ENCODE measurements around the gene OXT. TPM values are rescaled to one million over a fixed set of nuclear protein-coding genes. Genes with fewer than 3 reads are reported as not detected.

OXT gene
- total RNA-seq, 2 experiments from 2014 or later: not detected

DNA sequence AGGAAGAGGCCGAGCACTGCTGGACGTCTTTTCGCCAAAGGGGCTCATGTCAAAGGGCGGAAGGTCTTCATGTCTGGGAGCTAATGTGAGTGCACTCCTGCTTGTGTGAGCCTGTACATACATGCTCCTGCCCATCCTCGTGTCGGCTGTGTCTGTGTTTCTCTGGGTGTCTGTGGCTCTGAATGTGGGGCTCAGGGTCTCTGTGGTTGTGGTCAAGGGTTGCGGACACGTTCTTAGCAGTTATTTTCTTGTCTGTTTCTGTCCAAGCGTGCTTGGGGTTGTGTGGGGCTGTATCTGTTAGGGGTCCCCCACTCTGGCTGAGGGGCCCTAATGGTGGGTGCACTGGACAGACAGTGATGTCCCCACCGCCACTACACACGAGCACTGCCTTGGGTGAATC lies 10.2 kb downstream of the OXT start:
- Mint-ChIP-seq H3K4me1 (ENCODE audit: low read depth) (peaks cover 18% of the 10 kb centered on the region), H3K4me3 (no peak overlapping the region), H3K27me3 (ENCODE audit: low read depth) (peaks cover 30% of the 10 kb centered on the region), H3K27ac (no peak overlapping the region), H3K36me3 (ENCODE audit: low read depth) (no peaks in the 10 kb centered on the region), H3K9me3 (no peaks in the 10 kb centered on the region)
- CTCF ChIA-PET: no interaction called here
- intact Hi-C loops (cut with micrococcal nuclease): no loop called here
- no peak for DNase-seq

DNA sequence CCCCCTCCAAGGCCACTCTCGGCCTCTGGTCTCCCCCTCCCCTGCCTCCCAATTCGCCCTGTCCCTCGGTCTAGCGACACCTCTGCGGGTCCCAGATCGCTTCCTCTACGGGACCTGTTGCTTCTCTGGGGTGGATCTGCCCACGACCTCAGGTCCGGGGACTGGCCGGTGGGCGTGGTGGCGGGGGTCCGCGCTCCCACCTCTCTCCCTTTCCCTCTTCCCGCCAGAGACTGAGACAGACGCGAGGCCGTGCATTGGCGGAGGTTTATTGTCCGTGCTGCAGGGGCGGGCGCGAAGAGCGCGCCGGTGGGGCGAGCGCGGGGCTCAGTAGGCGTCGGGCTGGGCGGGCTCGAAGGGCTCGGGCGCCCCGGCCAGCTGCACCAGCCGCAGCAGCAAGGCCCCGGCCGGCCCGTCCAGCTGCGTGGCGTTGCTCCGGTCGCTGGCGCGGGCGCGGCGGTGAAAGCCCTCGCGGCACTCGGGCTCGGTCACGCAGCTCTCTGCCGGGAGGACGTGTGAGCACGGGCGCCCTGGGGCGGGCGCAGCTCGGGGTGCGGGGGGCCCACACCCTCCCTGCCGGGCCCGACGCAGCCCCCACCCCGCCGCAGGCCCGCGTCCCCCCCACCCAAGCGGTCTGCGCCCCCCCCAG lies 11.0 kb downstream of the OXT start:
- Mint-ChIP-seq H3K9me3 (no peaks in the 10 kb centered on the region), H3K4me1 (ENCODE audit: low read depth) (peaks cover 13% of the 10 kb centered on the region), H3K4me3 (peak overlapping the region; percentile 49), H3K36me3 (ENCODE audit: low read depth) (no peaks in the 10 kb centered on the region), H3K27ac (no peak overlapping the region), H3K27me3 (ENCODE audit: low read depth) (peaks cover 30% of the 10 kb centered on the region)
- no peak for DNase-seq
- intact Hi-C loops (cut with micrococcal nuclease): no loop called here
- CTCF ChIA-PET: no interaction called here

DNA sequence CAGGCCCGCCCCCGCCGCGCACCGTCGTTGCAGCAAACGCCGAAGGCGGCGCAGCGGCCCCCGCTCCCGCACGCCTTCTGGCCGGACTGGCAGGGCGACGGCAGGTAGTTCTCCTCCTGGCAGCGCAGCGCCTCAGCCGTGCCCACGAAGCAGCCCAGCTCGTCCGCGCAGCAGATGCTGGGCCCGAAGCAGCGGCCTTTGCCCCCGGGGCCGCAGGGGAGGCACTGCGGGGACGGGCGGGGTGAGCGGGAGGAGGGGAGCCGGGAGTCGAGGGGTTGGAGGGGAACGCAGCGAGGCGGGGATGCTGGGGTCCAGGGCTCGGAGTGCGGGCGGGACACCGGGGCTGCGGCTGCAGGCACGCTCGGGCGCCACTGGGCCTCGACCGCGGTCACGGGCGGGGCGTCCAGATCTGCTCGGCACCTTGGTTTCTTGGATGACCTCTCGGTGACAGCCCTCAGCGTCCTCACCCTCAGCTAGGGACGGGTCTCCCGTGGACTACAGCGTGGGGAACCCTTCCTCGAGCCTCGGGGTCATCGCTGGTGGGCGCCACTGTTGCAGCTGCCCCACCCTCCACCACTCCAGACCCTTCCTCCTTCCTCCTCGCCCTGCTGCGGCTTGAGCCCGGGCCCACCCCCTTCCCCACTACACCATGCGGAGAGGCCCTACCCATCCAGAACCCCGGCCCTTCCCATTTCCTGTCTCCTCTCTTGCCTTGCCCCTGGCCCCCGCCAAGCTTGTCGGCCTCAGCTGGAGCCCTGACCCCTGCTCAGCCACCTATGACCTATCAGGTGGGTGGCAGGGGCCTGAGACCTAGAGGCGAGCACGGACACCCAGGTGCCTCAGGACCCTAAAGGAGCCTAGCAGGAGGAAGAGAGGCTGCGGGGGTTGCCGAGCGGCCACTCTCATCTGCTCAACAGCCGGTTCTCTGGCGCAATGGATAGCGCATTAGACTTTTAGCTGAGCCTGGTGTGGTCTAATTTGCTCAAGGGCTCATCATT lies 11.8 kb downstream of the OXT start:
- H3K27ac Mint-ChIP-seq: no peak overlapping the region
- no peaks in the 10 kb centered on the region for H3K9me3 Mint-ChIP-seq
- H3K4me1 Mint-ChIP-seq (ENCODE audit: low read depth): peaks cover 7% of the 10 kb centered on the region
- no peaks in the 10 kb centered on the region for H3K36me3 Mint-ChIP-seq (ENCODE audit: low read depth)
- H3K27me3 Mint-ChIP-seq (ENCODE audit: low read depth): peaks cover 30% of the 10 kb centered on the region
- H3K4me3 Mint-ChIP-seq: peak overlapping the region; percentile 44
- no peak for DNase-seq
- CTCF ChIA-PET: interaction anchor here (0.7 to 1.0 kb wide), 2 partner anchors 30 to 243 kb away, joined by 3 to 4 read pairs; no protein-coding TSS in a partner anchor
- intact Hi-C loops (cut with micrococcal nuclease): no loop called here

DNA sequence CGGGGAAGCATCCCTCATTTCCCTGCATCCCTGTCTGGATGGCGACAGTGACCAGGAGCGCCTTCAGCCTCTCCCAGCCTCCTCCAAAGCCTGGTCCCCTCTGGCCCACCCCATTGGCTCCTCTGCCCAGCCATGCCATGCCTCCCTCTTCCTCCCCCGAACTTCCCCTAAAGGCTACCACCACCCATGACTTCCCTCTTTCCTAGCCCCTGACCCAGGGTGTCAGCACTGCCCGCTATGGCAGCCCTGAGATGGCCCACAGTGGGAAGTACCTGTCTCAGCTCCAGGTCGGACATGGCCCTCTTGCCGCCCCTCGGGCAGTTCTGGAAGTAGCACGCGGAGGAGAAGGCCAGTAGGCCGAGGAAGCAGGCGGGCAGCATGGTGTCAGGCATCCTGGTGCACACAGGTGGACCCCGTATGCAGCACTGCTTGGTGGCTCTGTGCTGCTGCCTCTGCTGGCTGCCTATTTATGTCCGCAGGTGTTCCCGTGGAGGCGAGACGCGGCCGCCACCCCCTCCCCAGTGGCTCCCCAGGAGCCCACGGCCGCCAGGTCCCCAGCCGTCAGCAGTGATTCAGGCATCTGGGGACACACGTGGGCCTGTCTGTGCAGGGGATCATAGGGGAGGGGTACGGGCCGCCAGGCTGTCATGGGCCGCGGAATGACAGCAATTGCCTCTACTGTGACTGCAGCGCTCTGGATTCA lies 13.0 kb downstream of the OXT start, which contains the start of gene AVP:
TSS of gene AVP (minus strand) at position 442 of the 703 bp plus-strand sequence. CDS start at position 392, 50 bp downstream.
- H3K36me3 Mint-ChIP-seq (ENCODE audit: low read depth): no peaks in the 10 kb centered on the region
- H3K9me3 Mint-ChIP-seq: no peaks in the 10 kb centered on the region
- H3K27me3 Mint-ChIP-seq (ENCODE audit: low read depth): peaks cover 30% of the 10 kb centered on the region
- H3K4me1 Mint-ChIP-seq (ENCODE audit: low read depth): peaks cover 7% of the 10 kb centered on the region
- intact Hi-C loops (cut with micrococcal nuclease): no loop called here
- no peak within 1 kb of the TSS for H3K27ac Mint-ChIP-seq
- peak within 1 kb of the TSS; percentile 44 for H3K4me3 Mint-ChIP-seq
- CTCF ChIA-PET: no interaction called here
- no peak for DNase-seq

DNA sequence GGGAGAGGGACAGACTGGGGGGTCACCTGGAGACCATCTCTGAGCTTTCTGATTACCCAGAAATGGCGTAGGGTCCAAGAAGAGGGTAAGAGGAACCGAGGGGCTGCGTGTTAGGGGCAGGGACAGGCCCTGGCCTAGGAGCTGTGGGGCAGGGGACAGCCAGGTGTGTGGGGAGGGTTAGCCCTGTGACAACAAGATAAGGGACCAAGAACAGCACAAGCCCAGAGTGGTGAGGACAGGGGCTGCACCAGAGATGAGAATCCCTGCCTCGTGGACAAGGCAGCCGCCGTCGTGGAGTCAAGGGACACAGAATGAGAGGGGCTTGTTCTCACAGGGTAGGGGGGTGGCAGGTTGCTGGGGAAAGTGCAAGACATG lies 13.6 kb downstream of the OXT start:
- Mint-ChIP-seq H3K36me3 (ENCODE audit: low read depth) (no peaks in the 10 kb centered on the region), H3K9me3 (no peaks in the 10 kb centered on the region), H3K4me1 (ENCODE audit: low read depth) (peaks cover 7% of the 10 kb centered on the region), H3K4me3 (no peak overlapping the region), H3K27ac (no peak overlapping the region), H3K27me3 (ENCODE audit: low read depth) (peaks cover 29% of the 10 kb centered on the region)
- no peak for DNase-seq
- intact Hi-C loops (cut with micrococcal nuclease): no loop called here
- CTCF ChIA-PET: no interaction called here

DNA sequence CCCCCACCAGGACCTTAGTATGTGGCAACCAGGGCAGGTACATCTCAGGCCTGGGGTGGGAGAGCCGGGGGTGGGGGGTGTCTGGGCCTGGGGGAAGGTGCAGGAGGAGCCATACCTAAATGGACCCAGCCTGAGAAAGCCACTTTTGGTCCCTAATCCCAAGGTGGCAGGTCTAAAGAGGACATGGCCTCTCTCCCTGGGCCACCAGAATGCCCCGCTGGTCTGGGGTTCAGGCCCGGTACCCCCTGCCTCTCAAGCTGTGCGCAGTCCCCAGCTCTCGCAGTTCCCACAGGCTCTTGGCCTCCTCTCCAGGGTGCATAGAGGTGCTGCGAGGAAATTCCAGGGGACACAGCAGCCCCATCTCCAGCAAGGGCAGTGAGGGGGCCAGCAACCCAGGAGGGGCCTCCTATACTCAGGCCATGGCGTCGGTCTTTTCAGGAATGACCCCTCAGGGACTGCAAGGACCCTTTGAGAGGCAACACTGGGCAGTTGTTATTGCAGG lies 14.2 kb downstream of the OXT start:
- no peak for DNase-seq
- Mint-ChIP-seq H3K9me3 (no peaks in the 10 kb centered on the region), H3K27me3 (ENCODE audit: low read depth) (peaks cover 26% of the 10 kb centered on the region), H3K4me3 (no peak overlapping the region), H3K36me3 (ENCODE audit: low read depth) (no peaks in the 10 kb centered on the region), H3K4me1 (ENCODE audit: low read depth) (peaks cover 11% of the 10 kb centered on the region), H3K27ac (no peak overlapping the region)
- intact Hi-C loops (cut with micrococcal nuclease): no loop called here
- CTCF ChIA-PET: interaction anchor here (0.9 to 1.2 kb wide), 2 partner anchors 8 to 12 kb away, joined by 3 read pairs; no protein-coding TSS in a partner anchor

DNA sequence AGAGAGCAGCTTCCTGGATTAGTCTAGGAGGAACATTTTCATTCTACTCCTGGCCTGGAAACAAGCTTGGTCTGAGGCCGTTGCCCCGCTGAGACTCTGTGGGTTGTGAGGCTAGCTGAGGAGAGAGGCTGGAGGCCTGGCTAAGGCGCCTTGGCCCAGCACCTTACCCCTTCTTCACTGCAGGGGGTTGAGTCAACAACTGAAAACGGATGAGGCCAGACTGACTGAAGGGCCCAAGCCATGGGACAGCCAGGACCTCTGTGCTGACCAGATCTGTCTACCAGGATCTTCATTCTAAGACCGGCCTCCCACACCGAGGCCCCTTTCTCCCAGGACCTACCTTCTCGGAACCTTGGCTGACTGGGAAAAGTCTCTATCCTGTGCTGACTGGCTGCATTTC lies 16.6 kb downstream of the OXT start:
- peaks cover 19% of the 10 kb centered on the region for H3K4me1 Mint-ChIP-seq (ENCODE audit: low read depth)
- DNase-seq: no peak
- intact Hi-C loops (cut with micrococcal nuclease): no loop called here
- peaks cover 13% of the 10 kb centered on the region for H3K27me3 Mint-ChIP-seq (ENCODE audit: low read depth)
- CTCF ChIA-PET: interaction anchor here (0.8 kb wide), 1 partner anchor 18 kb away, joined by 3 read pairs; no protein-coding TSS in a partner anchor
- no peaks in the 10 kb centered on the region for H3K9me3 Mint-ChIP-seq
- no peak overlapping the region for H3K27ac Mint-ChIP-seq
- no peak overlapping the region for H3K4me3 Mint-ChIP-seq
- H3K36me3 Mint-ChIP-seq (ENCODE audit: low read depth): no peaks in the 10 kb centered on the region

DNA sequence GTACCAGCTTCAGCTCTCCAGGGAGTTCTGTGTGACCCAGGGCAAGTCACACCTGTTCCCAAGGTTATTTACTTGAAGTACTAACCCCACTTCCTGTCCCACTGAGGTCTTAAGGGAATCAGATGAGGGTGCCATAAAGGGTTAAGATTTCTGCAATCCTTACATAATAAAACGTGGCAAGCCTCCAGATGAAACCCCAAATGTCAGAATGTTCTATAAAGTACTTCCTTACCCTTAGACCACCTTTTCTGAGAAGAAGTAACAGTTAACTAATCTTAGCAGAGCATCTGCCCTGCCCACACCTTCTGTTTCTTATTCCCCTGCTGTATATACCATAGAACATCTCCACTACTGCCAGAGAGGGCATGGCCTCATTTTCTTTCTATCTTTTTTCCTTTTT lies 19.1 kb downstream of the OXT start:
- no peak for DNase-seq
- peaks cover 28% of the 10 kb centered on the region for H3K4me1 Mint-ChIP-seq (ENCODE audit: low read depth)
- no peaks in the 10 kb centered on the region for H3K9me3 Mint-ChIP-seq
- H3K4me3 Mint-ChIP-seq: no peak overlapping the region
- CTCF ChIA-PET: interaction anchor here (0.6 kb wide), 1 partner anchor 37 kb away, joined by 3 read pairs; no protein-coding TSS in a partner anchor
- intact Hi-C loops (cut with micrococcal nuclease): no loop called here
- no peak overlapping the region for H3K27ac Mint-ChIP-seq
- H3K36me3 Mint-ChIP-seq (ENCODE audit: low read depth): no peaks in the 10 kb centered on the region
- no peaks in the 10 kb centered on the region for H3K27me3 Mint-ChIP-seq (ENCODE audit: low read depth)

DNA sequence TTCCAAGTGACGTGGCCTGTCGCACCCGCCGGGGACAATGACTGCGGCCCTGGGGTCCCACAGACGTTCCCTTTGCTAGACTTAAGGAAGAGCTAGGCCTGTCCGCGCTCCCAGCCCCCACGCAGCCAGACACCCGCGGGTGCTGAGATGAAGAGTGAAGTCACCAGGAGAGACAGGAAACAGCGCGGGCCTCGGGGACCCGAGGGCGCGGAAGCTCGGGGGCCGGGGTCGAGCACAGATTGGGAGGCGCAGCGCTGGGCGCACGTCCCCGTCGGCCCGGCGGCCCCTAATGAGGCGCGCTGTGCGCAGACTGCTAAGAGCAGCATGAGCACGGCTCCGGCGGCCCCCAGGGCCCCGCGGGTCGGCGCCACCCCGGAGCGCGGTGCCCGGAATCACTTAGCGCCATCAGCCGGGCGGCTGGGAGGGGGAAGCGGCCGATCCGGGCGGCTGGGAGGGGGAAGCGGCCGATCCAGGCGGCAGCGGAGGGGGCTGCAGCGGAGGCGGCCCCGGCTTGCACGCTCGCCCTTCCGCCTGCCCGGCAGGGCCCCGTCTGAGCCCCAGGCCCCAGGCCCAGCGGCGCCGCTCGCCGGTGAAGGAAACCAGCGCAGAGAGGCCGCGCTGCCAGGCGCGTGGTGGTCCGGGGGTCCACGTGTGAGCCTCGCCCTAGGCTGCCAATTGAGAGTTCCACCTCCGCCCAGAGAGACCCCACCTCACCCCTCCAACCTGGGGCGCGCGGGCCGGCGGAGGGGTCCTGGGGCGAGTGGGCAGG lies 21.4 kb downstream of the OXT start:
- peak; percentile 63 for DNase-seq
- peaks cover 28% of the 10 kb centered on the region for H3K4me1 Mint-ChIP-seq (ENCODE audit: low read depth)

DNA sequence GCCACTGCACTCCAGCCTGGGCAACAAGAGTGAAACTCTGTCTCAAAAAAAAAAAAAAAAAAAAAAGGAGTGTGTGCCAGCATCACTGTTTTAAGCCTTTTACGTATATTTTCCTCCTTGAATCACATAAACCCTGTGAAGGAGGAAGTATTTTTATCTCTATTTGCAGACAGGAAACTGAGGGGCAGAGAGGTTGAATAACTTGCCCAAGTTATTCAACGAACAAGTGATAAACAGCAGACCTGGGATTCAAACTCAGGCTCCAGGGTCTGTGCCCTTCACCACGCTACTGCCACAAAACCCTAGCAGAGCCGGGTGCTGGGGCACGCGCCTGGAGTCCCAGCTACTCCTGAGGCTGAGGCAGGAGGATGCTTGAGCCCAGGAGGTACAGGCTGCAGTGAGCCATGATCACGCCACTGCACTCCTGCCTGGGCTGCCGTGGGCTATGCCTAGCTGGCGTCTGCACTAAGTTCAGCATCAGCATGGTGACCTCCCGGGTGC lies 22.5 kb downstream of the OXT start:
- peaks cover 28% of the 10 kb centered on the region for H3K4me1 Mint-ChIP-seq (ENCODE audit: low read depth)
- CTCF ChIA-PET: interaction anchor here (0.6 to 1.1 kb wide), 2 partner anchors 22 to 41 kb away, joined by 3 read pairs; no protein-coding TSS in a partner anchor
- H3K9me3 Mint-ChIP-seq: no peaks in the 10 kb centered on the region
- H3K27ac Mint-ChIP-seq: peak overlapping the region; percentile 85
- H3K36me3 Mint-ChIP-seq (ENCODE audit: low read depth): no peaks in the 10 kb centered on the region
- no peaks in the 10 kb centered on the region for H3K27me3 Mint-ChIP-seq (ENCODE audit: low read depth)
- peak; percentile 25 for DNase-seq
- H3K4me3 Mint-ChIP-seq: peak overlapping the region; percentile 18
- intact Hi-C loops (cut with micrococcal nuclease): no loop called here

More for the DNA sequence above, 21.4 kb downstream of the OXT start:
- Mint-ChIP-seq H3K27ac (peak overlapping the region; percentile 93), H3K9me3 (no peaks in the 10 kb centered on the region), H3K4me3 (peak overlapping the region; percentile 85), H3K27me3 (ENCODE audit: low read depth) (no peaks in the 10 kb centered on the region), H3K36me3 (ENCODE audit: low read depth) (no peaks in the 10 kb centered on the region)
- CTCF ChIA-PET: interaction anchor here (0.6 to 1.6 kb wide), 6 partner anchors 9 to 111 kb away, joined by 3 to 7 read pairs (median 4); no protein-coding TSS in a partner anchor
- intact Hi-C loops (cut with micrococcal nuclease): no loop called here
